Activated CD8-positive, alpha-beta T cell treated with anti-CD3 and anti-CD28 coated beads for 36 hours (primary cell): Measurements from ENCODE around the gene LMTK3. TPM values are rescaled to one million over a fixed set of nuclear protein-coding genes. Genes with fewer than 3 reads are reported as not detected.

Experiments
- ATAC-seq: fragments of 200-7000 bp; cut with Tn5 transposase; one replicate; pipeline ENCODE4 v1.10.0; 2021; ENCODE audit warnings: mild to moderate bottlenecking, moderate library complexity
- CTCF ChIA-PET: fragments of 350-600 bp; sonication (Branson Sonifier 250); formaldehyde crosslinking; loops from one replicate; lab custom pipeline; 2021; ENCODE audit warnings: antibody characterized with exemption; lab: Charles Lee
- POLR2A ChIA-PET: fragments of 350-600 bp; sonication (Branson Sonifier 250); formaldehyde crosslinking; loops from one replicate; lab custom pipeline; 2021; ENCODE audit warnings: antibody characterized with exemption; lab: Charles Lee
- DNase-seq: peaks from one replicate; pipeline ENCODE4 v3.0.0-alpha.2; 2020
- H3K27ac Mint-ChIP-seq: one replicate; pipeline ENCODE4 v1.8.0; 2021; ENCODE audit warnings: mild to moderate bottlenecking, mixed read lengths
- H3K27me3 Mint-ChIP-seq: one replicate; pipeline ENCODE4 v1.8.0; 2021; ENCODE audit warnings: mixed read lengths
- H3K36me3 Mint-ChIP-seq: one replicate; pipeline ENCODE4 v1.8.0; 2021; ENCODE audit warnings: low read depth, mixed read lengths
- H3K4me1 Mint-ChIP-seq: one replicate; pipeline ENCODE4 v1.8.0; 2021; ENCODE audit warnings: low read depth, mixed read lengths
- H3K4me3 Mint-ChIP-seq: one replicate; pipeline ENCODE4 v1.8.0; 2021; ENCODE audit warnings: mild to moderate bottlenecking, moderate library complexity, mixed read lengths
- H3K9me3 Mint-ChIP-seq: one replicate; pipeline ENCODE4 v1.8.0; 2021; ENCODE audit warnings: mixed read lengths
- CTCF ChIP-seq: fragments of 200-600 bp; IDR thresholded peaks from one replicate; pipeline ENCODE4 v1.8.0; 2022; ENCODE audit warnings: antibody characterized with exemption, mild to moderate bottlenecking
- intact Hi-C: fragments of 100-400 bp; cut with micrococcal nuclease; formaldehyde crosslinking; loops from one replicate; pipeline ENCODE4 v1.10.0; 2022
- total RNA-seq, 2 experiments: library from RNA; stranded (reverse); gene quantifications; one replicate each; pipeline ENCODE4 v1.2.3, GENCODE V29; 2021

LMTK3 gene
- total RNA-seq, 2 experiments from 2014 or later: 3.4 to 4.0 TPM

GRCh38 chr19:48483301-48483700, 28.3 kb downstream of the LMTK3 start:
- no peak for DNase-seq
- intact Hi-C loops: no loop called here
- Mint-ChIP-seq H3K4me3 (no peak overlapping the region), H3K4me1 (peaks cover 23% of the 10 kb centered on the region), H3K27me3 (no peaks in the 10 kb centered on the region), H3K27ac (no peak overlapping the region), H3K36me3 (peaks cover 2% of the 10 kb centered on the region), H3K9me3 (no peaks in the 10 kb centered on the region)
- ChIA-PET CTCF (no interaction called here), POLR2A (interaction anchor here (0.6 kb wide), 1 partner anchor 35 kb away, joined by 4 read pairs; no protein-coding TSS in a partner anchor)
- TF ChIP-seq CTCF: no peak
- ATAC-seq: no peak

GRCh38 chr19:48481846-48482639, 29.6 kb downstream of the LMTK3 start:
- Mint-ChIP-seq H3K27me3 (no peaks in the 10 kb centered on the region), H3K36me3 (peaks cover 2% of the 10 kb centered on the region), H3K9me3 (no peaks in the 10 kb centered on the region), H3K27ac (no peak overlapping the region), H3K4me3 (peak overlapping the region; percentile 35), H3K4me1 (peaks cover 23% of the 10 kb centered on the region)
- ChIA-PET CTCF (interaction anchor here (0.7 to 3.2 kb wide), 3 partner anchors 7 to 24 kb away, joined by 3 to 47 read pairs (median 3); no protein-coding TSS in a partner anchor), POLR2A (interaction anchor here (0.9 to 3.0 kb wide), 4 partner anchors 11 to 36 kb away, joined by 3 to 11 read pairs (median 3); partner anchors contain the start of gene GRWD1)
- intact Hi-C loops: no loop called here
- DNase-seq (no peak), ATAC-seq (no peak)
- no peak for TF ChIP-seq CTCF

GRCh38 chr19:48480558-48481500, 30.8 kb downstream of the LMTK3 start:
- H3K27ac Mint-ChIP-seq: peak overlapping the region; percentile 75
- no peak for TF ChIP-seq CTCF
- H3K9me3 Mint-ChIP-seq: no peaks in the 10 kb centered on the region
- H3K4me1 Mint-ChIP-seq: peaks cover 23% of the 10 kb centered on the region
- DNase-seq (peak; percentile 65), ATAC-seq (peak; percentile 81)
- H3K36me3 Mint-ChIP-seq: peaks cover 2% of the 10 kb centered on the region
- intact Hi-C loops: no loop called here
- peak overlapping the region; percentile 77 for H3K4me3 Mint-ChIP-seq
- CTCF ChIA-PET: interaction anchor here (0.7 to 3.2 kb wide), 7 partner anchors 9 to 104 kb away, joined by 3 to 47 read pairs (median 3); partner anchors contain the start of gene KDELR1
- POLR2A ChIA-PET: interaction anchor here (0.8 to 3.0 kb wide), 11 partner anchors 9 to 138 kb away, joined by 3 to 11 read pairs (median 3); partner anchors contain the start of genes GRWD1, RPL18, SPHK2 and SYNGR4
- no peaks in the 10 kb centered on the region for H3K27me3 Mint-ChIP-seq

GRCh38 chr19:48480183-48480557, 31.5 kb downstream of the LMTK3 start:
- Mint-ChIP-seq H3K36me3 (peaks cover 2% of the 10 kb centered on the region), H3K4me3 (peak overlapping the region; percentile 77), H3K27me3 (no peaks in the 10 kb centered on the region), H3K27ac (peak overlapping the region; percentile 75), H3K4me1 (peaks cover 23% of the 10 kb centered on the region), H3K9me3 (no peaks in the 10 kb centered on the region)
- CTCF ChIA-PET: interaction anchor here (1.6 to 3.2 kb wide), 2 partner anchors 8 to 9 kb away, joined by 3 to 47 read pairs; no protein-coding TSS in a partner anchor
- TF ChIP-seq CTCF: no peak
- ATAC-seq: peak; percentile 55
- POLR2A ChIA-PET: interaction anchor here (0.8 to 3.0 kb wide), 7 partner anchors 10 to 138 kb away, joined by 3 to 11 read pairs (median 4); partner anchors contain the start of genes GRWD1, RPL18 and SPHK2
- peak; percentile 59 for DNase-seq
- intact Hi-C loops: no loop called here
